T-helper 17 cell (primary cell): ENCODE measurements around the gene FAM181A. TPM values are rescaled to one million over a fixed set of nuclear protein-coding genes. Genes with fewer than 3 reads are reported as not detected.

Source experiments
- ATAC-seq: fragments of 150-1000 bp; cut with Tn5 transposase; 2 replicates; pipeline ENCODE4 v1.10.0; 2021; ENCODE audit warnings: mild to moderate bottlenecking, moderate library complexity
- DNase-seq, 3 donors: peaks; one replicate each; pipeline versions ENCODE4 v3.0.0 to v3.0.0-alpha.2; 2020 to 2021
- H3K9me3 ChIP-seq: one replicate; pipeline ENCODE4 v1.7.0; 2013; ENCODE audit warnings: low read length, mild to moderate bottlenecking; ENCODE audit not compliant: control insufficient read depth, poor library complexity, severe bottlenecking
- H3K27ac Mint-ChIP-seq: one replicate; pipeline ENCODE4 v1.8.0; 2022; ENCODE audit warnings: mild to moderate bottlenecking, moderate library complexity, mixed read lengths
- H3K27me3 Mint-ChIP-seq: one replicate; pipeline ENCODE4 v1.8.0; 2022; ENCODE audit warnings: mixed read lengths
- H3K36me3 Mint-ChIP-seq: one replicate; pipeline ENCODE4 v1.8.0; 2022; ENCODE audit warnings: low read depth, mixed read lengths
- H3K4me1 Mint-ChIP-seq: one replicate; pipeline ENCODE4 v1.8.0; 2022; ENCODE audit warnings: mild to moderate bottlenecking, mixed read lengths
- H3K4me3 Mint-ChIP-seq: one replicate; pipeline ENCODE4 v1.8.0; 2022; ENCODE audit warnings: mild to moderate bottlenecking, moderate library complexity, mixed read lengths
- total RNA-seq, 4 donors: library from RNA in 2 of 4; stranded (reverse) in 2 of 4; gene quantifications; one replicate each; pipeline ENCODE4 v1.2.3 and lab custom pipeline; 2022 to 2026

The FAM181A gene
- total RNA-seq, 2 donors from 2014 or later = not detected

GRCh38 chr14:93952829-93953228 lies 25.7 kb downstream of the FAM181A start:
- peak overlapping the region; percentile 32 for H3K27ac Mint-ChIP-seq
- no peaks in the 10 kb centered on the region for H3K36me3 Mint-ChIP-seq
- ATAC-seq = no peak
- peaks cover 39% of the 10 kb centered on the region for H3K4me1 Mint-ChIP-seq
- no peaks in the 10 kb centered on the region for H3K9me3 ChIP-seq
- no peak for DNase-seq
- no peaks in the 10 kb centered on the region for H3K27me3 Mint-ChIP-seq
- no peak overlapping the region for H3K4me3 Mint-ChIP-seq

- peaks cover 43% of the 10 kb centered on the region for H3K4me1 Mint-ChIP-seq
- no peak overlapping the region for H3K4me3 Mint-ChIP-seq
- no peaks in the 10 kb centered on the region for H3K9me3 ChIP-seq
- ATAC-seq = no peak
- DNase-seq = no peak
- no peaks in the 10 kb centered on the region for H3K27me3 Mint-ChIP-seq
- no peaks in the 10 kb centered on the region for H3K36me3 Mint-ChIP-seq
- H3K27ac Mint-ChIP-seq = peak overlapping the region; percentile 32
Measured at GRCh38 chr14:93953263-93953662, 26.1 kb downstream of the FAM181A start.

GRCh38 chr14:93953739-93954515 lies 26.8 kb downstream of the FAM181A start:
- H3K27ac Mint-ChIP-seq = peak overlapping the region; percentile 99
- peaks cover 48% of the 10 kb centered on the region for H3K4me1 Mint-ChIP-seq
- no peaks in the 10 kb centered on the region for H3K36me3 Mint-ChIP-seq
- ATAC-seq (no peak), DNase-seq (no peak)
- H3K27me3 Mint-ChIP-seq = no peaks in the 10 kb centered on the region
- H3K4me3 Mint-ChIP-seq = peak overlapping the region; percentile 89
- no peaks in the 10 kb centered on the region for H3K9me3 ChIP-seq

GRCh38 chr14:93954516-93954830 lies 27.3 kb downstream of the FAM181A start:
- H3K36me3 Mint-ChIP-seq = no peaks in the 10 kb centered on the region
- H3K27me3 Mint-ChIP-seq = no peaks in the 10 kb centered on the region
- ATAC-seq = no peak
- peak overlapping the region; percentile 99 for H3K27ac Mint-ChIP-seq
- peak overlapping the region; percentile 89 for H3K4me3 Mint-ChIP-seq
- peaks cover 53% of the 10 kb centered on the region for H3K4me1 Mint-ChIP-seq
- DNase-seq = no peak
- H3K9me3 ChIP-seq = no peaks in the 10 kb centered on the region

GRCh38 chr14:93954900-93955849 lies 28.0 kb downstream of the FAM181A start:
- Mint-ChIP-seq H3K4me3 (peak overlapping the region; percentile 89), H3K27me3 (no peaks in the 10 kb centered on the region), H3K27ac (peak overlapping the region; percentile 99), H3K4me1 (peaks cover 60% of the 10 kb centered on the region), H3K36me3 (no peaks in the 10 kb centered on the region)
- peak in 2 of 3 donors; percentile 31 to 42 for DNase-seq
- no peaks in the 10 kb centered on the region for H3K9me3 ChIP-seq
- ATAC-seq = peak; percentile 44

GRCh38 chr14:93955850-93956481 lies 28.8 kb downstream of the FAM181A start:
- Mint-ChIP-seq H3K4me3 (peak overlapping the region; percentile 89), H3K27me3 (no peaks in the 10 kb centered on the region), H3K36me3 (no peaks in the 10 kb centered on the region), H3K4me1 (peaks cover 64% of the 10 kb centered on the region), H3K27ac (peak overlapping the region; percentile 99)
- ATAC-seq (no peak), DNase-seq (no peak)
- H3K9me3 ChIP-seq = no peaks in the 10 kb centered on the region

- Mint-ChIP-seq H3K27me3 (no peaks in the 10 kb centered on the region), H3K4me1 (peaks cover 70% of the 10 kb centered on the region), H3K27ac (peak overlapping the region; percentile 99), H3K36me3 (no peaks in the 10 kb centered on the region), H3K4me3 (peak overlapping the region; percentile 89)
- no peak for ATAC-seq
- no peak for DNase-seq
- no peaks in the 10 kb centered on the region for H3K9me3 ChIP-seq
Measured at GRCh38 chr14:93956514-93957332, 29.6 kb downstream of the FAM181A start.

- Mint-ChIP-seq H3K27ac (peak overlapping the region; percentile 99), H3K27me3 (no peaks in the 10 kb centered on the region), H3K36me3 (no peaks in the 10 kb centered on the region), H3K4me3 (peak overlapping the region; percentile 89), H3K4me1 (peaks cover 72% of the 10 kb centered on the region)
- DNase-seq = no peak
- H3K9me3 ChIP-seq = no peaks in the 10 kb centered on the region
- no peak for ATAC-seq
Measured at GRCh38 chr14:93957333-93957710, 30.2 kb downstream of the FAM181A start.

- no peaks in the 10 kb centered on the region for H3K27me3 Mint-ChIP-seq
- no peak for DNase-seq
- H3K9me3 ChIP-seq = no peaks in the 10 kb centered on the region
- H3K4me3 Mint-ChIP-seq = peak overlapping the region; percentile 87
- no peaks in the 10 kb centered on the region for H3K36me3 Mint-ChIP-seq
- peaks cover 74% of the 10 kb centered on the region for H3K4me1 Mint-ChIP-seq
- H3K27ac Mint-ChIP-seq = peak overlapping the region; percentile 99
- ATAC-seq = no peak
Measured at GRCh38 chr14:93957751-93958566, 30.8 kb downstream of the FAM181A start.

- peak overlapping the region; percentile 87 for H3K4me3 Mint-ChIP-seq
- no peaks in the 10 kb centered on the region for H3K9me3 ChIP-seq
Measured at GRCh38 chr14:93958567-93959238, 31.6 kb downstream of the FAM181A start.

GRCh38 chr14:93959239-93960107 lies 32.3 kb downstream of the FAM181A start:
- H3K36me3 Mint-ChIP-seq = no peaks in the 10 kb centered on the region
- H3K4me1 Mint-ChIP-seq = peaks cover 79% of the 10 kb centered on the region
- peak overlapping the region; percentile 99 for H3K27ac Mint-ChIP-seq
- peak; percentile 83 for ATAC-seq
- no peaks in the 10 kb centered on the region for H3K9me3 ChIP-seq
- no peaks in the 10 kb centered on the region for H3K27me3 Mint-ChIP-seq
- peak overlapping the region; percentile 87 for H3K4me3 Mint-ChIP-seq
- DNase-seq = peak; percentile 78 to 90 (median 87)

More at GRCh38 chr14:93958567-93959238, 31.6 kb downstream of the FAM181A start:
- ATAC-seq (no peak), DNase-seq (no peak)
- H3K27me3 Mint-ChIP-seq = no peaks in the 10 kb centered on the region
- no peaks in the 10 kb centered on the region for H3K36me3 Mint-ChIP-seq
- H3K4me1 Mint-ChIP-seq = peaks cover 80% of the 10 kb centered on the region
- H3K27ac Mint-ChIP-seq = peak overlapping the region; percentile 99
